Measurements from ENCODE around the gene SH3RF2.

Gene SH3RF2

DNA sequence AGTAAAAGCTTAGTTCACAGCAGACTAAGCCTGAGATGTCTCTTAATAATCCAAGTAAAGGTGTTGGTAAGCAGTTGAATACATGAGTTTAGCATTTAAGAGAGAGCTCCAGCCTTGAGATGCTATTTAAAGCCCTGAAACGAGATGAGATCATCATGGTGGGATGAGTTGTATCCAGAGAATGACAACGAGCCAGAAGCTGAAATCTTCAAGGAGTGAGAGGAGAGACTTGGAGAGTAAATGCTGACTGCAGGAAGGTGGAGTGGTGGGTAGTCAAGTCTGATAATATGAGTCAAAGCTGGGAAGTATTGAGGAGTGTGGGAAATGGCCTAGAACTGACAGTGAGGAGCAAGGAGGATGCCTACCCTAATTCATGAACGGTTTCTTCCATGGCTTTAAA is 115.3 kb downstream of the SH3RF2 start:
- no peak for DNase-seq

- no peak for DNase-seq
Observed at GRCh38 chr5:146052780-146053179, 116.4 kb downstream of the SH3RF2 start.

GRCh38 chr5:146055432-146055831 is 119.1 kb downstream of the SH3RF2 start:
- DNase-seq, result no peak

DNA sequence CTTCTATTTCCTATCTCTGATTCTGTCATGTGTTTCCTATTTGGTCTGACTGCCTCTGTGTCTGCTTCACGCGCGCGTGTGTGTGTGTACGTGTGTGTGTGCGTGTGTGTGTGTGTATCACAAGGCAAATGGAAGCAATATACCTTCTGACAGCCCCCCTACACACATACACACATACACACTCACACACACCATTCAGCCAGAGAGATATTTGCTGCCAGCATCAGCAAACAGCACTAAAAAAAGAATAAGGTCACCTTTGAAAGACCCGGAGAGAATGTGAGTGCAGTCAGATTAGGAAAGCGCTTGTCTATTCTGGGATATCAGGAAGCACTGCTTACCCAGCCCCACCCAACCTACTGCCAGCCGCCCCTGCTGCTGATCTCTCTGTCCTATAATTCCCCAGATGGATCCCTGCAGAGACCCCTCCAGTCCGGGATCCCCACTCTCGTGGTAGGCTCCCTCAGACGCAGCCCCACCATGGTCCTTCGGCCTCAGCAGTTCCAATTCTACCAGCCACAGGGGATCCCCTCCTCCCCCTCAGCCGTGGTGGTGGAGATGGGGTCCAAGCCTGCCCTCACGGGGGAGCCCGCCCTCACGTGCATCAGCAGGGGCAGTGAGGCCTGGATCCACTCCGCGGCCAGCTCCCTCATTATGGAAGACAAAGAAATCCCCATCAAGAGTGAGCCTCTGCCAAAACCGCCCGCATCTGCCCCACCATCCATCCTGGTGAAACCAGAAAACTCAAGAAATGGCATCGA is 123.3 kb downstream of the SH3RF2 start:
- DNase-seq, result no peak

- no peak for DNase-seq
Observed at GRCh38 chr5:146060221-146060585, 123.8 kb downstream of the SH3RF2 start.

GRCh38 chr5:146066968-146067367 is 130.6 kb downstream of the SH3RF2 start:
- DNase-seq, result no peak

DNA sequence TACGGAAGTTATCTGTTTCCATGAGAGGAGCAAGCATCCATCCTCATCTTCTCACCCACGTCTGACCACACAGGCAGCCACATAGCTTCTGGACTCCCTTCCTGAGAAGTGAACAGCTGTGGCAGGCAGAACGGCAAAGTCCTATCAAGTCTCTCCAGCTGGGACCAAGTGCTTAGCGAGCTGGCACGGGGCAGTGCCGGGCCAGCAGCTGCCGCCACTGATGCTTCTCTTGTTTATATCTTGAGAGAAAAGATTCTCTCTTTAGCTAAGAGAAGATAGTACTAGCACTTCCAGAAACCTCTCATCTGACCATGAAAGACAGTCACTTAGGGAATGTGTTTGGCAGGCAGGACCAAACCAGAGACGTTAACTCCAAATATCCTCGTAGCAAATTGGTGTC is 131.8 kb downstream of the SH3RF2 start:
- no peak for DNase-seq

GRCh38 chr5:146068977-146069779 is 132.8 kb downstream of the SH3RF2 start:
- no peak for DNase-seq

DNA sequence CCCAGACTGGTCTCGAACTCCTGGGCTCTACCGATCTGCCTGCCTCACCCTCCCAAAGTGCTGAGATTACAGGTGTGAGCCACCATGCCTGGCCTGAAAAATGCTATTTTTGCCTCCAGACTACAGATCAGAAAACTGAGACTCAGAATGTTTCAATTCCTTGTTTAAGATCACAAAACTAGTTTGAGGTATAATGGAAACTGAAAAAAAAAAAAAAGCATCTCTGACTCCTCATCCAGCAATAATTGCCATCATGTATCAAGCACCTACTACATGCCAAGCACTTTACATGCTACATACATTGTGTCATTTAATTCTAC is 133.4 kb downstream of the SH3RF2 start:
- DNase-seq, result no peak

DNA sequence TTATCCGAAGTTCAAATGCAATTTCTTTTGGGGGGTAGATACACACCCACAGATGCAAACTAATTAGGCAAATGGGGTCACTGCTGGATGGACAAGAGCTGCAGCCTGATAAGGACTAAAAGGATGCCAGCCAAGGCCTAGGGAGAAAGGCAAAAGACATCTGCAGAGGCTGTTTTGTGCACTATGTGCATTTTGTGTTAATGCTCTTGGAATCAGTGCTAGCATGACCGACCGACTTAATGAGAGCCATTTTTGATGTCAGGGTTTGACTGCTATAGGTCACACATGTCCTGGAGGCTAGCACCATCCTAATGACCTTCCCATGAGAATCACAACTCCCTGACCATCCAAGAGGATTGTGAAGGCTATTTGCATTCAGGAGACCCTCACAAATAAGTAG is 134.4 kb downstream of the SH3RF2 start:
- DNase-seq, result no peak

- no peak for DNase-seq
Observed at GRCh38 chr5:146071171-146071570, 134.8 kb downstream of the SH3RF2 start.

- no peak for DNase-seq
Observed at GRCh38 chr5:146072595-146072994, 136.2 kb downstream of the SH3RF2 start.

DNA sequence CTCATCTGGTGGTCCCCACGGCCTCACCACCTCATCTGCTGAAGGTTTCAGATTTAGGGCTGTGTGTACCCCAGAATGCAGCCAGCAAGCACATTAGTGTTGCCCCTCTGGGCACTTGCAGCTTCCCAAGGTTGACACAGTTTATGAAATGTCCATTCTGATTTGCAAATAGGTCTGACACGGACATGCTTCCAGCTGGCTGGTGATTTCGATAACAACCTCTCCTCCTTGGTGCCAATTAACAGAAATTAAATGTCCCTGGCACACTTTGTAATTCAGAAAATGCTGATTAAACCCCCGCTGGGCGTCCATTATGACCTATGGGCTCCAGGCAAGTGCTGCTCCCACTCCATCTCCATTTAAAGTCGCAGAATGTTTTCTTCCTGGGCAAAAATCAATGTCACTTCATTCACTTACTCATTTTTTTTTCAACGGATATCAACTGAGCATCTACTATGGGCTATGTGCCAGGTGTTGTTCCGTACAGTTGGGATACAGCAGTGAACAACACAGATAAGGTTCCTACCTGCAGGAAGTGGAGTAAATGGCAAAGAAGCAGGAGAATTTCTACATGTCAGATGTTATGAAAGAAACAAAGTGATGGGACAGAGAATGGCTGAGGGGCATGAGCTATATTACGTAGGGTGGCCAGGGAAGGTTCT is 137.0 kb downstream of the SH3RF2 start:
- no peak for DNase-seq

DNA sequence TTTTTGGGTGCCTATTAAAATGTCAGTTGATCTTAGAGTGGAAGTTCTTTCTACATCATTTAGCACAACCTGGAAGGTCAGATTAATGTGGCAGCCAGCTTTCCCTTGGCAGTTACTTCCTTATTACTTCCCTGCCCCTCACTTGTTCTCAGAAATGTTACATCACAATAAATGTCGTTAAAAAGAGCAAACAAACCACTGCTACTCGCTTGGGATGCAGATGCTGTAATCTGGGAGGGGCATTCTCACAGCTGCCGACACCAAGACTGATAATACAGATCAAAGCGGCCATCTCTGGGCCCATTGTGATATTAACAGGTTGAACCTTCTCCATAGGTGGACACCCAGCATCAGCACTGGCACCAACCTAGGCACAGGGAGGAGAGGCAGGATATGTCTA is 139.7 kb downstream of the SH3RF2 start:
- DNase-seq, result no peak

- no peak for DNase-seq
Observed at GRCh38 chr5:146076455-146076854, 140.1 kb downstream of the SH3RF2 start.

GRCh38 chr5:146078566-146078965 is 142.2 kb downstream of the SH3RF2 start:
- DNase-seq, result no peak

DNA sequence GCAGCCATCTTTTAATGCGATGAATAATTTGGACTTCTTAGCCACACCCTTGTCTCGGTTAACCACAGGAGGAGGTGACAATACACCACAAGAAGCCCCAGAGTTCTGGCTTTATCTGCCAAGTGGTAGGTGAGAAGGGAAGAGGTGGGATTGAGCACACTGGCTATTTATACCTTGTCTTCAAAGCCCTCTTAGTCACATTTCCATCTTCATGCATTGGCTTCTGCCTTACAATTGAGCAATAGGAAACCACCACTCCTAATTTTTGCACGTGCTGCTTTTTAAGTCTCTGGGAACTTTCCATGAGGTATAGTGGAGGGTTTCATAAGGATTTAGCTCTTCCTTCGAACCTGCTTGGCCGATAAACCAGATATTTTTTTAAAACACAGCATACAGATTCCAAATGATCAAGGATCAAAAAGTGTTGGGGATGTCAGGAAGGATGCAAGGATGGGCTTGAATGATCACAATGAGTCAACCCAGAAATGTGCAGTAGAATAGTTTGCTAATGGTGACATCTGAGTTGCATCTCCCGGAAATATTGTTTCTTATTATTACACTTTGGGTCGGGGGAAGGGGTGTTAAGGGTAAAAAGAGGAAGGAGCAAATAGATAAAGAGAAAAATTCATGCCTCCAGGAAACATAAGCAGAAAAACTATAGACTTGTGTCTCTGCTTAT is 143.5 kb downstream of the SH3RF2 start:
- DNase-seq, result no peak

DNA sequence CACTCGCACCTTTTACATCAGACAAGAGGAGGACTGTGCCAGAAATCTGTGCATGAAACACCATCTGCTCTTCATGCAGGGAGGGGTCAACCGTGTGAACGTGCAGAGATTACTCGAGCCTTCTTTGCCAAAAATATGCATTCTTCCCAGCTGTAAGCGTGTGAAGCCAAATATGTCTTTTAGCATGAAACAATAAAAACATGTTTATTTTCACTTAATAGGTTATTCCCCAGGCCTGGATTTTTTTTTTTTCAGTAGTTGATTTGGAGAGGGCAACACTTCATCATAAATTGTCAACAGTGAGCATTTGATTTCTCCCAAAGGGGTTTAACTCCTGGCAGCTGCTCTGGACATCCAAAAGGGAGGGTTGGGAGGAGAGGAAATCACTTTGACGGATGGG is 145.2 kb downstream of the SH3RF2 start:
- DNase-seq, result no peak

GRCh38 chr5:146082798-146083197 is 146.4 kb downstream of the SH3RF2 start:
- no peak for DNase-seq

- no peak for DNase-seq
Observed at GRCh38 chr5:146084376-146084775, 148.0 kb downstream of the SH3RF2 start.

DNA sequence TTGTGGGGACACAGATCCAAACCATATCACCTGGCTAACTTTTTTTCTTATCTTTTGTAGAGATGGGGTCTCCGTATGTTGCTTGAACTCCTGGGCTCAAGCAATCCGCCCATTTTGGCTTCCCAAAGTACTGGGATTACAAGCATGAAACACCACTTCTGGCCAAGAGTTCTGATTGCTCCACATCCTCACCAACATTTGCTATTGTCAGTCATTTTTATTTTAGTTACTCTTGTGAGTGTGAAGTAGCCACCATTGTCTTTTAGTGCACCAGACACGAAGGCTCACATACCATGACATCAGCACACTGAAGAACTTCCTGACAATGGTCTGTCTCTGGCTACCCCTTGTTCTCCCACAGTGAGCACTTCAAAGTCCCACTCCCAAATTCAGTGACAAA is 151.7 kb downstream of the SH3RF2 start:
- DNase-seq, result no peak

DNA sequence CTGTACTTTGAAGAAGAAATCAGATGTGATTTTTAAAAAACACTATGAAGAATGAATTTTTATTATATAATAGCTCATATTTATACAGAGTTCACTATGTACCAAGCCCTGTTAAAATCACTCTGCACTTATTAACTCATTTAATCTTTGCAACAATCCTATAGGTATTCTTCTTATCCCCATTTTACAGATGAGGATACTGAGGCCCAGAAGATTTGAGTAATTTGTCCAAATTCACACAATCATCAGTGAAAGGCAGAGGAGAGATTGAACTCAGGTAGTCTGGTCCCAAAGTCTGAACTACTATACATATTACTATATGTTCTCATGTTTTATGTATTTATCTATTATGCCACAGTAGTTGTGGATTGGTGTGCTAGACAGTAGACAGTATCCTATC is 152.9 kb downstream of the SH3RF2 start:
- no peak for DNase-seq

GRCh38 chr5:146091881-146092280 is 155.5 kb downstream of the SH3RF2 start:
- DNase-seq, result no peak

DNA sequence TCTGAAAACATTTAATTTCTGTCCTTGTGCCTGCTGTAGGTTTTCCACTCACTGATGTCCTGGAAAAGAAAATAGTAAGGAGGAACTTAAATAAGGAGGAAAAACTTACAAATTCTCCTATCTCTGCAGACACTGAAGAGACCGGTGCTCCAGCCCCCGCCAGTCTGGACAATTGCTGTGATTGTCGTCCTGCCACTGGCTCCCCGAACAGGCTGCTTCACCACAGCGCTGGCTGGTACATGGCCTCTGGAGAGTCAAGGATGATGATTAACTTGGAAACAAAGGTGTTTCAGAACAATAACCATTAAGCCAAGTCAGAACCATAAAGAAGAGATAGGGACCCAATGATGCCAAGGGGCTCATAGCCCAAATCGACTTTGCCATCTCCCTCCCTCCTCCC is 161.7 kb downstream of the SH3RF2 start:
- no peak for DNase-seq
